GM18520 (cell line): ENCODE results near the gene ALKAL2.
A peak's percentile ranks its signal among the peaks of the same experiment; 100 is the strongest.

Experiments used
- ATAC-seq: cut with Tn5 transposase; IDR thresholded peaks from one replicate; pipeline ENCODE4 v1.9.1; 2021; ENCODE audit not compliant: unreplicated experiment

Gene ALKAL2

GRCh38 chr2:290090-290722 is 2.3 kb upstream of the ALKAL2 start:
- no peak for ATAC-seq

- ATAC-seq = no peak
Observed at GRCh38 chr2:289362-290089, 1.6 kb upstream of the ALKAL2 start.

GRCh38 chr2:288758-289361 is 969 bp upstream of the ALKAL2 start:
- ATAC-seq = no peak

- no peak for ATAC-seq
Observed at GRCh38 chr2:287471-287885, 413 bp downstream of the ALKAL2 start.

GRCh38 chr2:286774-287392 is 1.0 kb downstream of the ALKAL2 start:
- ATAC-seq = no peak

- no peak for ATAC-seq
Observed at GRCh38 chr2:286035-286434, 1.9 kb downstream of the ALKAL2 start.

GRCh38 chr2:285531-285930 is 2.4 kb downstream of the ALKAL2 start:
- ATAC-seq = no peak

- no peak for ATAC-seq
Observed at GRCh38 chr2:284896-285492, 2.9 kb downstream of the ALKAL2 start.

- ATAC-seq = no peak
Observed at GRCh38 chr2:283996-284794, 3.7 kb downstream of the ALKAL2 start.

GRCh38 chr2:282371-283263 is 5.3 kb downstream of the ALKAL2 start:
- ATAC-seq = no peak

- ATAC-seq = no peak
Observed at GRCh38 chr2:281381-281780, 6.5 kb downstream of the ALKAL2 start.

- no peak for ATAC-seq
Observed at GRCh38 chr2:280650-281110, 7.2 kb downstream of the ALKAL2 start.

- ATAC-seq = no peak
Observed at GRCh38 chr2:279956-280649, 7.8 kb downstream of the ALKAL2 start.

- ATAC-seq = no peak
Observed at GRCh38 chr2:279366-279765, 8.5 kb downstream of the ALKAL2 start.

- ATAC-seq = no peak
Observed at GRCh38 chr2:278927-279320, 9.0 kb downstream of the ALKAL2 start.

GRCh38 chr2:278312-278926 is 9.5 kb downstream of the ALKAL2 start:
- no peak for ATAC-seq

- ATAC-seq = peak; percentile 79
Observed at GRCh38 chr2:275466-275865, 12.4 kb downstream of the ALKAL2 start.

GRCh38 chr2:274503-274902 is 13.4 kb downstream of the ALKAL2 start:
- no peak for ATAC-seq

GRCh38 chr2:273333-273732 is 14.6 kb downstream of the ALKAL2 start:
- no peak for ATAC-seq
